ENCODE measurements around the gene FAM78A.
"Not testable (repeated sequence)": the region's sequence is repeated elsewhere in the genome, so short reads cannot be mapped to it uniquely, and the experiment has no call there.

The FAM78A gene

GRCh38 chr9:131281119-131281965 lies 5.0 kb upstream of the FAM78A start:
- DNase-seq (ENCODE audit: low spot score) = no peak

DNA sequence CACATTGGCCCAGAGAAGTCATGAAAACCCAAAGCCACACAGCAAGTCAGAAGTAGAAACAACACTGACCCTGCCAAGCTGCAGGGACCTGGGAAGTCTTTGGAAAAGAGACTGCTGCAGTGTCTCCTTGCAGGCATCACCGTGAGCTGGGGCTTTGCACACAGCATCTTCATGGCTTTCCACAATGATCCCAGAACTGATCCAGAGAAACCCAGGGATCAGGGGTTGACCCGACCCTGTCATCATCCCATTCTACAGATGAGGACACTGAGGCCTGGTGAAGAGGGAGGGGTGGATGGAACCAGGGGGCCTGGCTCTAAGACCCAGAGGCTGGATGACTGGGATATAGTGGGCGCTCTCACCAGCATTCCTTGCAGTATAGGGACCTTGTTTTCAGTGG lies 4.3 kb upstream of the FAM78A start:
- DNase-seq (ENCODE audit: low spot score) = no peak

DNA sequence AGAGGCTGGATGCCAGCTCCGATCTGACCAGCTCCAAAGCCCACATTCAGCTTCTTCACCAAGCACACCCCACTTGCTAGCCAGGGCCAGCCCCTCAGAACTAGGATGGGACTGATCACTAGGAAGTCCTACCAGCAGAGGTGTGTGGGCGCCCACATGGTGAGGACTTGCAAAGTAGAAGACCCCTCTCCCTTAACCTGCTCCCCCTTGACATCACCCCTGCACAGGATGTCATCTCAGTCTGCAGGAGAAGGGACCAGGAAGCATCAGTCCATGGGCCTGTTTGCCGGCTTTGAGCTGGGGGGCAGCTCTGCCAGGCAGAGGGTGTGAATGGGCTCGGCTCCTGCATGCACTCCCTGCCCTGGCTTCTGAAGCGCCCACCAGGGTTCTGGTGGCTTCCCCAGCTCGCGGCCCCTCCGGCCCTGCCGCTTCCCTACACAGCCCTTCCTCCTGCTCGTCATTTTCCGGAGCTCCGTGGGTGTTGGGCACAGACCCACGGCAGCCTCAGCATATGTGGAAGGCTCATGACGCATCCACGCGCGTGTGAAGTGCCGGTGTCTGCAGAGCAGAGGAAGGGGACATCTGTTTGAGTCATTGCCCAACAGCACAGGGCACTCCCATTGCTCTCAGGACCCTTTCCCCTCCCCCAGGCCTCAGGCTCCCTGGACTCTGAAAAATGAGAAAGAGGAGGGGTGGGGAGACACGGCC lies 3.7 kb upstream of the FAM78A start:
- no peak for DNase-seq (ENCODE audit: low spot score)

DNA sequence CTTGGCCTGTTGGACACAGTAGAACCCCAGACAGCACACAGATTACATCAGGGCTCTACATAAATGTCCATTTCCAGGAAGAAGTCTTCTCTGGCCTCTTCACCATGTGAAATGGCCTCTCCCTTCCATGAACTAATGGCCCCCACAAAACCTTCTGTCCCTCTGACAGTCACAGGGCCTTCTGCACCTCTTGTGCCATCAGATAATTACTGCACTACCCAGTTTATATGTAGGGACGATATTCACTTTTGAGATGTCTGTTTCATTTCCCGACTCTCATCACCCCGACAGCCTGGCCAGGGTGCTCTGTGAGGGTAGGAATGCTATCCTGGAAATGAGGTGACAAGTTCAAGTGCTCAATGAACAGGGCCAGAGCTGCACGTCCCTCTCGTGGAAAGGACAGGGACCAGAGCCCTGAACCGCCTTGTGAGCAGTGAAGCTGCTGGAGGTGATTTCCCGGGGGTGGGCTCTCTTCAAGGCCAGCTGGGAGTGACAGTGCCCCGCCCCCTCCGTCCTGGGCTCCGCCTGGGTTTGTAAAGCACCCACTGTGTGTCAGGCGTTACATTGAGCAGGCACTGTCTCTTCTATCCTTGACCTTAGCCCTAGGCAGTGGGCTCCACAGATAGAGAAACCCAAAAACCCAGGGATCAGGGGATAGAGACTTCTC lies 3.0 kb upstream of the FAM78A start:
- DNase-seq (ENCODE audit: low spot score) = no peak

- DNase-seq (ENCODE audit: low spot score) = no peak
Observed at GRCh38 chr9:131278702-131279111, 2.4 kb upstream of the FAM78A start.

DNA sequence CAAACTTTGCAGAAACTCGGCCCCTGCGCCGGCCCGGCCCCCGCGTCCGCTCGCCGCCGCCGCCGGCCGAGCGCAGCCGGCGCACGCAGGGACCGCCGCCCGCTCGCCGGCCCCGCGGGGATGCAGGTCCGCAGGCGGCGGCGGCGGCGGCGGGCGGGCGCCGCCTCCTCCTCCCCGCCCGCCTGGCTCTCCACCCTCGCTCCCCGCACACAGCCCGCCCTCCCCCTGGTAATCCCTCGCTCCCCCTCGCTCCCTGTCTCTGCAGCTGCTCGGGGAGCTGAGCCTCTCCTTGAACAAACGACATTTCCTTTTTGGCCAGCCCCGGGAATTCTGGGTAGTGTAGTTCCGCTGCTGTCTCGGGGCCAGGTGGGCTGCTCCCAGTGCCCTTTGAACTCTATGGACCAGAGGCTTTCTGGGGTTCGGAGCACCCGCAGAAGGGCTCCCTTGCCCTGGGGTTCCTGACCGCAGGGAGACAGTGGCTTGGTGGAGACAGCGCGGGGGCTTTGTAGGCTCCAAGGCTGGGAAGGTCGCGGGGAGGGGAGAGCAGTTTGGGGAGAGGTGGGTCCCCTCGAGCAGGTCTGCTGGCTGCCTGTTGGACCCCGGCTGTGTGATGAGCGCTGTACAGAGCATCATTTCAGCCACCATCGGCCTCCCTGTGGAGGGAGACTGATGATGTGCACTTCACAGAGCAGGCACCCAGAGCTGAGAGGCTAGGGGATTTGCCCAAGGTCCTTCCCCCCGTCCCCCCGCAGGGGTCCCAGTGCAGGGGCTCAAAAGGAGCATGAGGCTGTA lies 1.8 kb upstream of the FAM78A start:
- DNase-seq (ENCODE audit: low spot score) = peak; percentile 41

DNA sequence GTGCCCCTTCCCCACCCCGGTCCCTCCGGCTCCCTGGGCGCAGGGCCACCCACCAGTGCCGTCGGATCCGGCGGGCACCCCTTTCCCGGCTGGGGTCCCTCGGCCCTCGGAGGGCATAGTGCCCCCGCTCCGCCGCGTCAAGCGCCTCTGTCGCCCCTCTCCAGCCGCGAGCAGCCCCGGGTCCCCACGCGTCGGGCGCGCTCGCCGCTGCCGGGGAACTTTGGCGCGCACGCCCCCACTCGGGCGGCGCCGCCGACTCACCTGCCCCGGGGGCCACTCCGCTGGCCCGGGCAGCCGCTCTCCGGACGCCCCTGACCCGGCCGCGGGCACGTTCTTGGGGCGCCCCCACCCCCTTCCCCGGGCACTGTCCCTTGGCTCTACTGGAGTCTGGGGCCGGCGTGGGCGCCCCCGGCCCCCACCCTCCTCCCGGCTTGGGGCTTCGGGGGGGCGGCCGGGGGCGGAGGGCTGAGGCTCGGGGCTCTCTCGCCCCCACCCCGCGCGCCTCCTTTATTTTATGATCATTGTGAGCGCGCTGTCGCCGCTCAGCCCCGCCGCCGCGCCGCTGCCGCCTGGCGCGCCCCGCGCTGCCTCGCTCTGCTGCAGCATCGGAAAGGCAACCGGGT lies 1.1 kb upstream of the FAM78A start:
- DNase-seq (ENCODE audit: low spot score) = no peak

DNA sequence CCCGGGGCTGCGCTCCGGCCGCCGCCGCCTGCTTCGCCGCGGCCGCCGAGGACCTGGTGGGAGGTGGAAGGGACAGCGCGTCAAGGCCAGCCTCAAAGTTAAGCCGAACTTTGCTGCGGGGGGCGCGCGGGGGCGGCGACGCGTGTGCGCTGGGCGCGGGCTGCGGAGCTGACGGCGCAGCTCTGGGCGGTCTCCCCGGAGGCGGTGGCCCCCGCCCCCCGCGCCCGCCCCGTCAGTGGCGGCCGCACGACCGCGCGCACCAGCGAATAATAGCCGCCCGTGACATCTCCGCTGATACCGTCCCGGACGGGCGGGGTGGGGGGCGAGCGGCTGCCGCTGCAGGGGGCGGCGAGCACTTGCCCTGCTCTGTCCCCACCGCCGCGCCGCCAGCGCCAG lies 579 bp upstream of the FAM78A start:
- DNase-seq (ENCODE audit: low spot score) = no peak

GRCh38 chr9:131275332-131276093 lies 797 bp downstream of the FAM78A start:
- DNase-seq (ENCODE audit: low spot score) = peak; percentile 61

DNA sequence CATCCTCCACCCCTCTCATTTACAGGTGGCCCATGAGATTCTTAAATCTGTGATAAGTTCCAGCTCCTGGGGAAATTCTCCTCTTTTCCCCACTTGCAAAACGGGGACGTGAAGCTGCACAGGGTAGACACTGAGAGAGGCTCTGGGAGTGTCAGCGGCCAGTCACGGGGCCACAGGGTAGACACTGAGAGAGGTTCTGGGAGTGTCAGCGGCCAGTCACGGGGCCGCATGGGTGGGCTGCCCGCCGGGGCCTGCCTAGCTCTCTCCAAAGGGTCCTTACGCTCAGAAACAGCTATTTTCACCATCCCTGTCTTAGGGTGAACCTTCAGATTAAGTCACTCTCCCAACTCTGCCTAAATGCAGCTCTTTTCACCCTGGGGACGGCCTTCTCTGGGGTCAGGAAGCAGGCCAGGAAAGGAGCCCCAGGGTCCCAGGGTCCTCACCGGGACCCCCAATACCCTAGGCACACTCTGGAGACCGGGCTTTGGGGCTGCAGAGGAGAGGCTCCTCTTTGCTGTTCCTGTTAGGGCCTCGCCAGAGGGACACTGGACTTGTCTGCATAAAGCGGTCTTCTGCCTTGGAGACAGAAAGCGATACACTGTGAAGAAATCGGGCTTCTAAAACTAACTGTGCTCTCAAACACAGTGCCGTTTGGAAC lies 1.5 kb downstream of the FAM78A start:
- no peak for DNase-seq (ENCODE audit: low spot score)

DNA sequence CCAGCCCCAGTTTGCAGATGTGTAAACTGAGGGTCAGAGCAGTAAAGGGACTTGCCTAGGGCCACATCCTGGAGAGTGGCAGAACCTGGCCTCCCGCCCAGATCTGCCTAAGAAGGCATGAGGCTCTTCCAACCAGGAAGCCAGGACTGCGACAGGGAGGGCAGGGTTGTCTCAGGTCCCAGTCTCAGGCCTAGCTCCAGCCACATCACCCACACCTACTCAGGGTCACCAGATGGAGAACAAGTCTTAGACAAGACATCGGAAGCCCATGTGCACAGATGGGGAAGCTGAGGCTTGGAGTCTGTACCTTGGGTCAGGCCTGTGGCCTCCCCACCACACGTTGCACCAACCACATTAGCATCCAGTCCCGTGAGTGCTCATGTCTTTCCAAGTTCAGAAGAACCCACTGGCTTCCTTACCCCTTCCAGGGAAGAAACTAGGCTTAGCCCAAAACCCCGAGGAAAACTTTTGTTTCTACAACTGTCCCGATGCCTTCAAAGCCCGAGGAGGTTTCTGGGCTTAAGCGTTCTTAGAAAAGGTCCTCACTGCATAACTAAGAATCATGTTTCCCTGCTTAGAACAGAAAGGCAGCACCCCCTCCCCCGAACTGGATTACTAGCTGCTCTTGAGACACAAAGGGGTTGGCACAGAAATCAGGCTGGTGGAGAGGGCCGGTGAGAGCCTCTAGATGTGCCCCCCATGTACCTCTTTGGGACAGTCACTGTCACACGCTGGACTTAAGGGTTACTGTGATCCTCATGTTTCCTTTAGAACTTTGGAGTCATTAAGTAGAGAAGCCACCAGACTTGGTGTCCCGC lies 2.2 kb downstream of the FAM78A start:
- no peak for DNase-seq (ENCODE audit: low spot score)

DNA sequence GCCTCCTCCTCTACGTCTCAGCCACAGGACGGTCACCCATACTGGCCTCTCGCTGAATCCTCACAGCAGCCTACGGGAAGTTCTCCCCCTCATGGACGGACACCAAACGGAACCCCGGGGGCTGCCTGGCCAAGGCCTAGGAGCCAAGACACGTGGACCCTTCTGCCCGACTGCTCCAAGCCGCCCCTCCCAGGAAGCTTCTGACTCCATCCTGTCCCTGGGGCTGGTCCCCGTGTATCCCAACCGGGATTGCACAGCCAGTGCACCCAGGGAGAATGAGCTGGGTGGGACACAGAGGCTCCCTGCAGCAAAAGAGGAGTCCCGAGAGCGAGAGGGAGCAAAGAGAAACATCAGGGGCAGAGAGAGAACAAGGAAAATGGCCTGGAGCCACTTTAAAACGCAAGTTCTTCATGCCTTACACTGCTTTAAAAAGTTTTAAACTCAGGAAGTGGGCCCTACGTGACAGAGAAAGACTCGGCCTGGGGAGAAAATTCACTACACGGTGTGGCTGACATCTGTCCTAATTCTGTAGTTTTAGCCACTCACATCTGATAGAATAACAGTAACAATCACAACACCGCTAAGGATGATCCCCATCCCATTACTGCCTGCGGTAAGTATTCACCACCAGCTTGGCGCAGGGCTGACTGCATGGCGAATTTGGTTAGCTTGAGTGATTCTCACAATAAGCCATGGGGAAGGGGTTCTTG lies 3.0 kb downstream of the FAM78A start:
- peak; percentile 40 for DNase-seq (ENCODE audit: low spot score)

DNA sequence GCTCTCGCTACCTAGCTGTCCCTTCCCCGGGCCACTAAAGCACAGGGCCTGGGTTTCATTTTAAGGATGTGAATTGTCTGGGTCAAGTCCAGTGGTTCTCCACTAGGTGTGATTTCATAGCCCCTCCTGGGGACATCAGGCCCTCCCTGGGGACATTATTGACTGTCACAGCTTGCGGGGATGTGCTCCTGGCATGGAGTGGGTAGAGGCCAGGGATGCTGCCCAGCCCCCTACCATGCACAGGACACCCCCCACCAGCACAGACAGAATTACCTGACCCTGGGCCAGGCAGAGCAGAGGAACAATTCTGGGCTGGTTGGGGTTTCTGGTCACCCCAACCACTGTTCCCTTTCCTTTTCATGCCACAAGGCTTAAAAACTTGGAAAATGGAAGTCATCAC lies 4.1 kb downstream of the FAM78A start:
- DNase-seq (ENCODE audit: low spot score) = no peak

DNA sequence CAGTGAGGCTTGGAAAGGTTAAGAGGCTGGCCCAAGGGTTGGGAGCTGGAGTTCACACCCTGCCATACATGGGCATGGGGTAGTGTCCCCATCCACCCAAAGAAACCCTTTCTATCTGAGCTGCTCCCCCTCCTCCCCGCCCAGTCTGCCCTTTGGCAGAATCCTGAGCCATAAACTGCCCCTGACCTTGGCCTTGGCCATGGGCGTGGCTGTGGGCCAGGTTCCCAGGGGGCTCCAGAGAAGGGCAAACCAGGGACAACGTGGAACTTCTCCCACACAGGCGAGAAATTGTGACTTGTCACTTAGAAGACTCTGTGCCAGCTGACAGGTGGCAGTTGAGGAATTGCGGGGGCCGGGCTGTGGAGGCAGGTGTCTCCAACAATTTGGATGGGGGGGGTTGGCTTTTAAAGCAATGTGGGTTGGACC lies 4.8 kb downstream of the FAM78A start:
- DNase-seq (ENCODE audit: low spot score) = no peak

DNA sequence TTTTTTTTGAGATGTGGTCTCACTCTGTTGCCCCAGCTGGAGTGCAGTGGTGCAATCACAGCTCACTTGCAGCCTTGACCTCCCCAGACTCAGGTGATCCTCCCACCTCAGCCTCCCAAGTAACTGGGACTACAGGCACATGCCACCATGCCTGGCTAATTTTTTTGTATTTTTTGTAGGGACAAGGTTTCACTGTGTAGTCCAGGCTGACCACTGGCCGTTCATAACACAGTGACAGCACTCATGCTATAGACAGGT lies 5.4 kb downstream of the FAM78A start:
- not testable (repeated sequence) for DNase-seq (ENCODE audit: low spot score)

DNA sequence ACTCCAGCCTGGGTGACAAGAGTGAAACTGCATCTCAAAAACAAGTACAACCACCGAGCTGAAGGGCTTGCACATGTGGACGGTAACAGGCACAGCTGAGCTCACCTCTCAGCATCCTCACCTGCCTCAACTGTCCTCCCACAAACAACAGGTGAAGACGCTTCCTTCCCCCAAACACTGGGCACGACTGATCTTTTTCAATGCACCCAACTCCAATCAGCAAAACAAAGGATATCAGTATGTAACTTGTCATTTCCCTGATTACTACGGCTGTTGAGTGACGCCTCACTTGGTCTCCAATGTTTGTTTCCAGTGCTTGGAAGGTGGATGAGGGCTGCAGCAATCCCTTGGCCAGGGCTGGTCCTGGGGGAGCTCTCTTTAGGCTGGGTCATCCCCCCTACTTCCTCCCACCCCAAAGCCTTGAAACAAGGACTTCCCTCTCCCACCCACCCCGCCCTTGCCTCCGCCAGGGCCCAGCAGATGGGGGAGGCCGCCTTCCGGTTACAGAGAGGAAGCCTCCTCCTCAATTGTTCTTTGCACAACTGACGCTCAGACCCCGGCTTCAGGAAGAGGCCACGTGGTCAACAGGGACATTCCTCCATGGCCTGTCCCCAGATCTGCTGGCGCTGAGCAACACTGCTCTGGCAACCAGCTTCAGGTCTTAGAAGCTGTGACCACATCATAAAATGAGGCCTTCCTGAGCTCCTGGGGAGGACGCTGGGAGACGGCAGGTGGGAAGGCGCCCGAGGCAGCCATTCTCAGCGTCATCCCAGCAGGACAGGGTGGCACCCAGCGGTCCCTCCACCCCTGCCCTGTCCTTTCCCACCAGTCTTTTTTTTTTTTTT lies 5.9 kb downstream of the FAM78A start:
- DNase-seq (ENCODE audit: low spot score) = peak; percentile 84

DNA sequence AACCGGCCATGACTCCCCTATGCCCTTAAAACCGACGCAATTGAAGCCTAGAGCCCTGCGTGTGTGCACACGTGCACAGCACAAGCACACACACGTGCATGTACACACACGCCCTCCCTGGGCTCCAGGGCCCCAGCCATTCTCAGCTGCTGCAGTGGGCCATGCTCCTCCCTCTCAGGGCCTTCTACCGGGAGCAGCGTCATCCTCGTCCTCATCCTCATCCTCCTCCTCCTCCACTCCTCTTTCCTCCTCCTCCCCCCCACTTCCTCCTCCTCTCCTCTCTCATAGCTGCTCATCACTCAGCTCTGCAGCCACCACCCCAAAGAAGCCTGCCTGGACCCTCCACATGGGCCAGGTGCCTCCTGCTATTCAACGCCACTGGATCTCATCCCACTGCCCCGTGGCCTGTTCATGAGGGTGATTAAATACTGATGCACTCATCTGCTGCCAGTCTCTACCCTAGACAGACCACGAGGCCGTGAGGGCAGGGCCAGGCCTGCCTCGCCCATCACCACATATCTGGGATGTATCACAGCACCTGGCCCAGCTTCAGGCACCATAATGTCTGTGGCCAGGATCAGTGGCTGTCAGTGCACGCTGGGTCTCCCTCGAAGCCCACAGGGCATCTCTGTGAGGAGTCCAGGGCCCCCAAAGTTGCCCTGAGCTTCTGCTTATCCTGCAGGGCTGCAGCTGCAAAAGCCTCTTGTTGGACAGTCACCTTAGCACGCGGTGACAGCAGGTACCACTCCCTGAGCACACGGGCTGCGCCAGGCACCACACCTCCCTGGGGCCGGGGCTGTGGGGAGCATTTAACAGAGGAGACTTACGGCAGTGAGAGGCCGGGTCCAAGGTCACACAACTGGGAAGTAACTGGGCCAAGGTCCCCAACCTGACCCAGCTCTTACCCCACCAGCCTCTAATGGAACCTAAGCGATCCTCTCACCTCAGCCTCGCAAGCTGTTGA lies 9.8 kb downstream of the FAM78A start:
- DNase-seq (ENCODE audit: low spot score) = no peak
